Measurements from ENCODE around the gene IMP4.

Gene IMP4

DNA sequence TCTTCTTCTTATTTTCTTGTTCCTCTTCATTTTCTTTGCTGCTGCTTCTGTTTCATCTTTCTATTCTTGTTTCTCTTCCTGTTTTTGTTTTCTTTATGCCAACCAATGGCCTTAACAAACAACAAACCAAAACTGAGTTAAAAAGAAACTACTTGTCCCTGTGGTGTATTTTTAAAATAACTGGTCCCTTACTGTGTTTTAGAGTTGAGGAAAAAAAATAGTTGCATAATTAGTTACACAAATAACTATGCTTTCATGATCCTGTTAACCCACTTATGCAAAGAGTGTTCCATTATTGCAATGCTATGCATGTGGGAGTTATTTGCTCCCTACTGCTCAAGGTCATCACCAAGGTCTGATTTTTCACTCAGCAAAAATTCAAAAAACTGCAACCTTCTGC is 39.5 kb upstream of the IMP4 start:
- TF ChIP-seq EP300 (IDR thresholded peaks at IDR 0.05; ENCODE audit: borderline replicate concordance), result no peak

DNA sequence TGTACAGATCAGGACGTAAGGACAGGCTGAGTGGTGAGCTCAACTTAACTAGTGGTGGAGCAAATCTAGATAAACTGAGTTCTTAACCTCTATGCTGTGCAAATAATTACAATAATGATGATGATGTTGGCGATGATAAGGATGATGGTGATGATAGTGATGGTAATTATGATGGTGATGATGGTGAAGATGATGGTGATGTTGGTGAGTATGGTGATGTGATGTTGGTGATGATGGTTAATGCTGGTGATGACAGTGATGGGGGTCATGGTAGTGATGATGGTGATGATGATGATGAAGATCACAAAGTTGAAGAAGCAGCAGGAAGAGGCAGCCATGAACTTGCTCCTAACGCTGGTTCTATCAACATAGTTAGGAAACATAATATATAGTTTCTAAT is 38.0 kb upstream of the IMP4 start:
- TF ChIP-seq NFIC (IDR thresholded peaks at IDR 0.05) (no peak), EP300 (IDR thresholded peaks at IDR 0.05; ENCODE audit: borderline replicate concordance) (no peak), TEAD4 (IDR thresholded peaks at IDR 0.05) (no peak), RAD21 (IDR thresholded peaks at IDR 0.05; ENCODE audit: low read depth) (no peak), TCF12 (IDR thresholded peaks at IDR 0.05; ENCODE audit: low read depth) (no peak), ZBTB7A (IDR thresholded peaks at IDR 0.05; ENCODE audit: low read depth) (no peak), TAF1 (IDR thresholded peaks at IDR 0.05; ENCODE audit: low read depth) (no peak)
- TF ChIP-seq, protein P1, sequence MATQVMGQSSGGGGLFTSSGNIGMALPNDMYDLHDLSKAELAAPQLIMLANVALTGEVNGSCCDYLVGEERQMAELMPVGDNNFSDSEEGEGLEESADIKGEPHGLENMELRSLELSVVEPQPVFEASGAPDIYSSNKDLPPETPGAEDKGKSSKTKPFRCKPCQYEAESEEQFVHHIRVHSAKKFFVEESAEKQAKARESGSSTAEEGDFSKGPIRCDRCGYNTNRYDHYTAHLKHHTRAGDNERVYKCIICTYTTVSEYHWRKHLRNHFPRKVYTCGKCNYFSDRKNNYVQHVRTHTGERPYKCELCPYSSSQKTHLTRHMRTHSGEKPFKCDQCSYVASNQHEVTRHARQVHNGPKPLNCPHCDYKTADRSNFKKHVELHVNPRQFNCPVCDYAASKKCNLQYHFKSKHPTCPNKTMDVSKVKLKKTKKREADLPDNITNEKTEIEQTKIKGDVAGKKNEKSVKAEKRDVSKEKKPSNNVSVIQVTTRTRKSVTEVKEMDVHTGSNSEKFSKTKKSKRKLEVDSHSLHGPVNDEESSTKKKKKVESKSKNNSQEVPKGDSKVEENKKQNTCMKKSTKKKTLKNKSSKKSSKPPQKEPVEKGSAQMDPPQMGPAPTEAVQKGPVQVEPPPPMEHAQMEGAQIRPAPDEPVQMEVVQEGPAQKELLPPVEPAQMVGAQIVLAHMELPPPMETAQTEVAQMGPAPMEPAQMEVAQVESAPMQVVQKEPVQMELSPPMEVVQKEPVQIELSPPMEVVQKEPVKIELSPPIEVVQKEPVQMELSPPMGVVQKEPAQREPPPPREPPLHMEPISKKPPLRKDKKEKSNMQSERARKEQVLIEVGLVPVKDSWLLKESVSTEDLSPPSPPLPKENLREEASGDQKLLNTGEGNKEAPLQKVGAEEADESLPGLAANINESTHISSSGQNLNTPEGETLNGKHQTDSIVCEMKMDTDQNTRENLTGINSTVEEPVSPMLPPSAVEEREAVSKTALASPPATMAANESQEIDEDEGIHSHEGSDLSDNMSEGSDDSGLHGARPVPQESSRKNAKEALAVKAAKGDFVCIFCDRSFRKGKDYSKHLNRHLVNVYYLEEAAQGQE (IDR thresholded peaks at IDR 0.05; ENCODE audit: low read depth), result no peak

DNA sequence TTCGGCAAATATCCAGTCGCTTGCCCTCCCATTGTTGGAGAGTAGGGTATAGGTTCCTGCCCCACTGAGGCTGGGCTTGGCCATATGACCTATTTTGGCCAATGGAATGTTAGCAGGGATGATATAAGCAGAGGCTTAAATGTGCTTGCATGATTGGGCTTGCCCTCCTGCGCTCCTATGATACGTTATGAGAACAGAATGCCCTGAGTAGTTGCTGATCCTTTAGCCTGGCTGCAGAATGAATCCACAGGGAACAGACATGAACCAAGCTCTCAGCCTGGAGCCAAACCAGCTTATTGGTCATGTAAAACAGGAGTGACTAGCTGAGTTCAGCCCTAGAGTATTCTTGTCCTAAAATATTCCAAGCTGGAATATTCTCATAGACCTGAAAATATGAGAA is 34.8 kb upstream of the IMP4 start:
- TF ChIP-seq CEBPB (IDR thresholded peaks at IDR 0.05), result no peak
- TF ChIP-seq, protein P1 (IDR thresholded peaks at IDR 0.05; ENCODE audit: low read depth), result no peak
- TF ChIP-seq EP300 (IDR thresholded peaks at IDR 0.05; ENCODE audit: borderline replicate concordance), result no peak
- TF ChIP-seq, protein P2, sequence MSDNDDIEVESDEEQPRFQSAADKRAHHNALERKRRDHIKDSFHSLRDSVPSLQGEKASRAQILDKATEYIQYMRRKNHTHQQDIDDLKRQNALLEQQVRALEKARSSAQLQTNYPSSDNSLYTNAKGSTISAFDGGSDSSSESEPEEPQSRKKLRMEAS (IDR thresholded peaks at IDR 0.05), result no peak
- no peak for TF ChIP-seq TCF12 (IDR thresholded peaks at IDR 0.05; ENCODE audit: low read depth)
- no peak for TF ChIP-seq CREB1 (IDR thresholded peaks at IDR 0.05; ENCODE audit: low read depth)
- TF ChIP-seq EGR1 (IDR thresholded peaks at IDR 0.05), result no peak
- no peak for TF ChIP-seq TEAD4 (IDR thresholded peaks at IDR 0.05)
- no peak for TF ChIP-seq NFIC (IDR thresholded peaks at IDR 0.05)
- no peak for TF ChIP-seq TAF1 (IDR thresholded peaks at IDR 0.05; ENCODE audit: low read depth)
- no peak for TF ChIP-seq FOXM1 (IDR thresholded peaks at IDR 0.05; ENCODE audit: borderline replicate concordance, low read depth)
- TF ChIP-seq YY1 (IDR thresholded peaks at IDR 0.05; ENCODE audit: low read depth), result no peak
- TF ChIP-seq ZBTB7A (IDR thresholded peaks at IDR 0.05; ENCODE audit: low read depth), result no peak
- no peak for TF ChIP-seq RAD21 (IDR thresholded peaks at IDR 0.05; ENCODE audit: low read depth)

DNA sequence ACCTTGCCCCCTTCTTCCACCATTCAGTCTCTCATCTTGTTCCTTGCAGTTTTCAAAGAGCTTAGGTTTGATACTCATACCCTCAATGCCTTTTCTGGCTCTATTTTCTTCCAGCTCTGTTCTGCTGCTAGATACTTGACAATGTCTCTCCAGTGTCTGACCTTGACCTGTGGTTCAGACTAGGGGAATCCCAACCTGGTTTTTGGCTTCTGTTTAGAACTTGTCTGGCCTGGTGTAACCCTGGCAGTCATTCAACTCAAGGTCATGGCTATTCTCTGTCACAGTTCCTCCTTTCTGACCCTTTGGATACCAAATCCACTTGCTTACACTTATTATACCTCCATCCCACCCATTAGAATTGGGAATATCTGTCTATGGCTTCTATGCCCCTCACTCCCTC is 31.8 kb upstream of the IMP4 start:
- TF ChIP-seq TAF1 (IDR thresholded peaks at IDR 0.05; ENCODE audit: low read depth), result no peak
- TF ChIP-seq TEAD4 (IDR thresholded peaks at IDR 0.05), result no peak
- TF ChIP-seq NFIC (IDR thresholded peaks at IDR 0.05), result no peak
- no peak for TF ChIP-seq YY1 (IDR thresholded peaks at IDR 0.05; ENCODE audit: low read depth)
- no peak for TF ChIP-seq ZBTB7A (IDR thresholded peaks at IDR 0.05; ENCODE audit: low read depth)
- TF ChIP-seq, protein P2 (IDR thresholded peaks at IDR 0.05), result no peak
- TF ChIP-seq EGR1 (IDR thresholded peaks at IDR 0.05), result no peak
- TF ChIP-seq TCF12 (IDR thresholded peaks at IDR 0.05; ENCODE audit: low read depth), result no peak
- TF ChIP-seq, protein P3, sequence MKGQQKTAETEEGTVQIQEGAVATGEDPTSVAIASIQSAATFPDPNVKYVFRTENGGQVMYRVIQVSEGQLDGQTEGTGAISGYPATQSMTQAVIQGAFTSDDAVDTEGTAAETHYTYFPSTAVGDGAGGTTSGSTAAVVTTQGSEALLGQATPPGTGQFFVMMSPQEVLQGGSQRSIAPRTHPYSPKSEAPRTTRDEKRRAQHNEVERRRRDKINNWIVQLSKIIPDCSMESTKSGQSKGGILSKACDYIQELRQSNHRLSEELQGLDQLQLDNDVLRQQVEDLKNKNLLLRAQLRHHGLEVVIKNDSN (IDR thresholded peaks at IDR 0.05), result no peak
- TF ChIP-seq RAD21 (IDR thresholded peaks at IDR 0.05; ENCODE audit: low read depth), result no peak
- no peak for TF ChIP-seq CREB1 (IDR thresholded peaks at IDR 0.05; ENCODE audit: low read depth)
- no peak for TF ChIP-seq CEBPB (IDR thresholded peaks at IDR 0.05)
- no peak for TF ChIP-seq FOXM1 (IDR thresholded peaks at IDR 0.05; ENCODE audit: borderline replicate concordance, low read depth)
- no peak for TF ChIP-seq EP300 (IDR thresholded peaks at IDR 0.05; ENCODE audit: borderline replicate concordance)
- TF ChIP-seq, protein P1 (IDR thresholded peaks at IDR 0.05; ENCODE audit: low read depth), result no peak

DNA sequence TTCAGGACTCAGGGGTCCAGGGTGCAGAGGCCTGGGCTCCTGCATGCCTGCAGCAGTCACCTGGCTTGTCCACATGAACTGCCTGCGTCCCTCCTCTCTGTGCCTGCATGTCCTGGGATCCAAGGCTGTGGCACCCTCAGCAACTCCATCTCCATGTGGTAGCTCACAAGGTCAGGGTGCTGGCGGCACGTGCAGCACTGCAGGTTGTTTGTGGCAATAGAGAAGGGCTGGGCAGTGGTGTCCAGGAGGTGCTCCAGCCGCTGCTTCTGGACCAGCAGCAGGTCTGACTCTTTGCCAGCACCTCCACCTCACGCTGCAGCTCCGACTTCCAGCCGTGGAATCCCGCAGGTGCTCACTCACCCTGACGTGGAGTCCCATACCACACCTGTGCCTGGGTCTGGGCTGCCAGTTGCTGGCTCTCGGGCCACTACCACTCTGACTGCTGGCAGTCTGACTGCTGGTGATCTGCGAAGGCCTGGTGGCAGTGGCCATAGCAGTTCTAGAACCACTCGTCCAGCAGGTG is 28.8 kb upstream of the IMP4 start:
- TF ChIP-seq YY1 (IDR thresholded peaks at IDR 0.05; ENCODE audit: low read depth) (no peak), EGR1 (IDR thresholded peaks at IDR 0.05) (no peak), CEBPB (IDR thresholded peaks at IDR 0.05) (no peak), NFIC (IDR thresholded peaks at IDR 0.05) (no peak), EP300 (IDR thresholded peaks at IDR 0.05; ENCODE audit: borderline replicate concordance) (no peak), TEAD4 (IDR thresholded peaks at IDR 0.05) (no peak), CREB1 (IDR thresholded peaks at IDR 0.05; ENCODE audit: low read depth) (no peak), TCF12 (IDR thresholded peaks at IDR 0.05; ENCODE audit: low read depth) (no peak), ZBTB7A (IDR thresholded peaks at IDR 0.05; ENCODE audit: low read depth) (no peak), TAF1 (IDR thresholded peaks at IDR 0.05; ENCODE audit: low read depth) (no peak), FOXM1 (IDR thresholded peaks at IDR 0.05; ENCODE audit: borderline replicate concordance, low read depth) (no peak), RAD21 (IDR thresholded peaks at IDR 0.05; ENCODE audit: low read depth) (no peak)
- TF ChIP-seq, protein P1 (IDR thresholded peaks at IDR 0.05; ENCODE audit: low read depth), result no peak
- TF ChIP-seq, protein P2 (IDR thresholded peaks at IDR 0.05), result no peak
- TF ChIP-seq, protein P3 (IDR thresholded peaks at IDR 0.05), result no peak

Data from Ishikawa (cell line).